Keratinocyte (primary cell): ENCODE results near the gene TUBGCP3. TPM values are rescaled to one million over a fixed set of nuclear protein-coding genes. Genes with fewer than 3 reads are reported as not detected.

Experiments
- DNase-seq: peaks from one replicate; pipeline ENCODE4 v3.0.0-alpha.2; 2011; ENCODE audit warnings: low read depth, missing footprints, low spot score
- FAIRE-seq: peaks from 2 replicates; lab custom pipeline; 2011; peaks lifted over from hg19 to GRCh38; lab: Jason Lieb, UNC
- H2AFZ ChIP-seq: 2 replicates; pipeline ENCODE4 v1.6.0; 2012; ENCODE audit warnings: low read length, control low read depth, inconsistent platforms; ENCODE audit not compliant: control insufficient read depth
- H3K27ac ChIP-seq: 2 replicates; pipeline ENCODE4 v1.5.1; 2011; ENCODE audit warnings: low read length; ENCODE audit not compliant: control insufficient read depth, insufficient read depth
- H3K27me3 ChIP-seq: 3 replicates; pipeline ENCODE4 v1.6.0; 2011; ENCODE audit warnings: low read length; ENCODE audit not compliant: control insufficient read depth, insufficient read depth; ENCODE audit errors: extremely low read depth
- H3K36me3 ChIP-seq, 2 experiments: 2 replicates in 1 of 2; 3 replicates in 1 of 2; pipeline ENCODE4 v1.5.1; 2011; ENCODE audit warnings: low read length in 2 of 2, mild to moderate bottlenecking in 1 of 2; ENCODE audit not compliant: control insufficient read depth in 2 of 2, insufficient read depth in 2 of 2; ENCODE audit errors: extremely low read depth in 1 of 2
- H3K4me1 ChIP-seq: 3 replicates; pipeline ENCODE4 v1.5.1; 2011; ENCODE audit warnings: low read length; ENCODE audit not compliant: control insufficient read depth, insufficient read depth; ENCODE audit errors: extremely low read depth
- H3K4me2 ChIP-seq: 3 replicates; pipeline ENCODE4 v1.6.0; 2011; ENCODE audit warnings: low read depth, low read length; ENCODE audit not compliant: control insufficient read depth, insufficient read depth; ENCODE audit errors: extremely low read depth
- H3K4me3 ChIP-seq, 3 experiments: fragments of 200-600 bp in 1 of 3; sonication (generic) in 1 of 3; 2 replicates in 2 of 3; 3 replicates in 1 of 3; pipeline ENCODE4 v1.5.1; 2011 to 2016; ENCODE audit warnings: low read length in 3 of 3, mild to moderate bottlenecking in 3 of 3, control low read depth in 2 of 3, inconsistent platforms in 1 of 3, low read depth in 1 of 3, mixed read lengths in 1 of 3, mixed run types in 1 of 3, moderate library complexity in 1 of 3; ENCODE audit not compliant: control insufficient read depth in 2 of 3, insufficient read depth in 2 of 3; ENCODE audit errors: extremely low read depth in 1 of 3
- H3K79me2 ChIP-seq: 2 replicates; pipeline ENCODE4 v1.6.0; 2012; ENCODE audit warnings: low read length; ENCODE audit not compliant: control insufficient read depth, insufficient read depth
- H3K9ac ChIP-seq: 3 replicates; pipeline ENCODE4 v1.6.0; 2011; ENCODE audit warnings: low read length; ENCODE audit not compliant: control insufficient read depth, insufficient read depth; ENCODE audit errors: extremely low read depth
- H3K9me1 ChIP-seq: 3 replicates; pipeline ENCODE4 v1.6.0; 2011; ENCODE audit warnings: low read length; ENCODE audit not compliant: control insufficient read depth, insufficient read depth; ENCODE audit errors: extremely low read depth
- H3K9me3 ChIP-seq: 2 replicates; pipeline ENCODE4 v1.5.1; 2012; ENCODE audit warnings: low read depth, low read length; ENCODE audit not compliant: control insufficient read depth
- H4K20me1 ChIP-seq: 3 replicates; pipeline ENCODE4 v1.6.0; 2011; ENCODE audit warnings: low read length; ENCODE audit not compliant: control insufficient read depth, insufficient read depth; ENCODE audit errors: extremely low read depth
- CTCF ChIP-seq, 3 experiments: IDR thresholded peaks in 1 of 3; conservative IDR thresholded peaks in 1 of 3; optimal IDR thresholded peaks in 1 of 3; 2 replicates in 2 of 3; 3 replicates in 1 of 3; pipeline versions ENCODE3 to v1.5.1; 2011; ENCODE audit warnings: low read length in 3 of 3, mild to moderate bottlenecking in 3 of 3, moderate library complexity in 2 of 3, control low read depth in 1 of 3, inconsistent platforms in 1 of 3; ENCODE audit not compliant: insufficient read depth in 2 of 3; ENCODE audit errors: extremely low read depth in 1 of 3
- EZH2 ChIP-seq: IDR thresholded peaks from one replicate; pipeline ENCODE4 v1.6.1; 2012; ENCODE audit warnings: inconsistent platforms, mild to moderate bottlenecking, low read length, moderate library complexity
- dilution Hi-C: fragments of 300-500 bp; cut with MboI; formaldehyde crosslinking; loops from one replicate; pipeline ENCODE4 v1.7.0; 2020; ENCODE audit warnings: low sequenced_read_pairs; ENCODE audit not compliant: extremely low pct_ligation_motif_present
- polyA plus RNA-seq, 5 experiments: library from polyadenylated mRNA; depleted of rRNA in 3 of 5; stranded (reverse) in 3 of 5; stranded (forward) in 1 of 5; unstranded in 1 of 5; fragments of >200 nt; gene quantifications; 1 replicate in 1 of 5; 2 replicates in 3 of 5; 3 replicates in 1 of 5; pipeline versions ENCODE4 v1.2.1 to v1.2.3, GENCODE V29; 2011 to 2012; ENCODE audit warnings: missing spikeins in 2 of 5, low read depth in 1 of 5, low replicate concordance in 1 of 5

Gene TUBGCP3
- polyA plus RNA-seq, 1 donor (not counting 4 experiments of a cell fraction or from before 2014, with no cell fraction given) = 14.0 TPM

GRCh38 chr13:112562786-112563383 is 25.1 kb downstream of the TUBGCP3 start:
- dilution Hi-C loops = no loop called here
- Histone ChIP-seq H3K4me2 (no peak overlapping the region), H3K4me1 (no peaks in the 10 kb centered on the region), H3K9me3 (no peaks in the 10 kb centered on the region), H3K36me3 (peaks cover 6 to 7% of the 10 kb centered on the region in 2 experiments), H3K9ac (no peak overlapping the region), H2AFZ (no peak overlapping the region), H3K79me2 (peaks cover 25% of the 10 kb centered on the region), H3K27me3 (no peaks in the 10 kb centered on the region), H3K4me3 (no peak overlapping the region), H3K9me1 (no peaks in the 10 kb centered on the region), H4K20me1 (no peaks in the 10 kb centered on the region), H3K27ac (no peak overlapping the region)
- no peak for FAIRE-seq
- TF ChIP-seq EZH2 (no peak), CTCF (optimal IDR thresholded peaks at IDR 0.05 in 1 of 3, IDR thresholded peaks at IDR 0.05 in 1 of 3, conservative IDR thresholded peaks at IDR 0.05 in 1 of 3; ENCODE audit: extremely low read depth in 1 of 3, insufficient read depth in 2 of 3, low read length in 3 of 3) (no peak)
- DNase-seq = no peak

DNA sequence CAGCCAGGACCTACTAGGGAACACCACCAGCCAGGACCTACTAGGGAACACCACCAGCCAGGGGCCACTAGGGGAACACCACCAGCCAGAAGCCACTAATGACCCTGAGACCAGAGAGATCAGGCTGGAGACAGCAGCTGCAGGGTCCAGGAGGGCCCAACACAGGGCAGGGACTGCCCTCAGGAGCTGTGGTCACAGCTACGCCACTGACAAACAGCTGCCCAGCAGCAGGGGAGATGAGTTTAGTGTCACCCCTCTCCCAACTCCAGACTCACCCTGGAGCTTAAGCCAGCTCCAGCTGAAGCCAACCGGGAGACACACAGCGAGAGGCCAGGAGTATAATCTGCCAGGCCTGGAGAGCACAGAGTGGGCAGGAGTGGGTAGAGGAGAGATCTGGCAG is 25.7 kb downstream of the TUBGCP3 start:
- Histone ChIP-seq H2AFZ (no peak overlapping the region), H3K27me3 (no peaks in the 10 kb centered on the region), H3K9ac (no peak overlapping the region), H3K79me2 (peaks cover 25% of the 10 kb centered on the region), H3K27ac (no peak overlapping the region), H4K20me1 (no peaks in the 10 kb centered on the region), H3K9me3 (no peaks in the 10 kb centered on the region), H3K36me3 (peaks cover 6 to 8% of the 10 kb centered on the region in 2 experiments), H3K4me1 (no peaks in the 10 kb centered on the region), H3K9me1 (no peaks in the 10 kb centered on the region), H3K4me3 (no peak overlapping the region), H3K4me2 (no peak overlapping the region)
- DNase-seq (no peak), FAIRE-seq (no peak)
- dilution Hi-C loops = no loop called here
- TF ChIP-seq CTCF (optimal IDR thresholded peaks at IDR 0.05 in 1 of 3, IDR thresholded peaks at IDR 0.05 in 1 of 3, conservative IDR thresholded peaks at IDR 0.05 in 1 of 3; ENCODE audit: extremely low read depth in 1 of 3, insufficient read depth in 2 of 3, low read length in 3 of 3) (no peak), EZH2 (no peak)
